Keratinocyte (primary cell): ENCODE results near the gene KMT2B. TPM values are rescaled to one million over a fixed set of nuclear protein-coding genes. Genes with fewer than 3 reads are reported as not detected.

Source experiments
- DNase-seq: peaks from one replicate; pipeline ENCODE4 v3.0.0-alpha.2; 2011; ENCODE audit warnings: low read depth, missing footprints, low spot score
- FAIRE-seq: peaks from 2 replicates; lab custom pipeline; 2011; peaks lifted over from hg19 to GRCh38; lab: Jason Lieb, UNC
- H2AFZ ChIP-seq: 2 replicates; pipeline ENCODE4 v1.6.0; 2012; ENCODE audit warnings: low read length, control low read depth, inconsistent platforms; ENCODE audit not compliant: control insufficient read depth
- H3K27ac ChIP-seq: 2 replicates; pipeline ENCODE4 v1.5.1; 2011; ENCODE audit warnings: low read length; ENCODE audit not compliant: control insufficient read depth, insufficient read depth
- H3K27me3 ChIP-seq: 3 replicates; pipeline ENCODE4 v1.6.0; 2011; ENCODE audit warnings: low read length; ENCODE audit not compliant: control insufficient read depth, insufficient read depth; ENCODE audit errors: extremely low read depth
- H3K36me3 ChIP-seq, 2 experiments: 2 replicates in 1 of 2; 3 replicates in 1 of 2; pipeline ENCODE4 v1.5.1; 2011; ENCODE audit warnings: low read length in 2 of 2, mild to moderate bottlenecking in 1 of 2; ENCODE audit not compliant: control insufficient read depth in 2 of 2, insufficient read depth in 2 of 2; ENCODE audit errors: extremely low read depth in 1 of 2
- H3K4me1 ChIP-seq: 3 replicates; pipeline ENCODE4 v1.5.1; 2011; ENCODE audit warnings: low read length; ENCODE audit not compliant: control insufficient read depth, insufficient read depth; ENCODE audit errors: extremely low read depth
- H3K4me2 ChIP-seq: 3 replicates; pipeline ENCODE4 v1.6.0; 2011; ENCODE audit warnings: low read depth, low read length; ENCODE audit not compliant: control insufficient read depth, insufficient read depth; ENCODE audit errors: extremely low read depth
- H3K4me3 ChIP-seq, 3 experiments: fragments of 200-600 bp in 1 of 3; sonication (generic) in 1 of 3; 2 replicates in 2 of 3; 3 replicates in 1 of 3; pipeline ENCODE4 v1.5.1; 2011 to 2016; ENCODE audit warnings: low read length in 3 of 3, mild to moderate bottlenecking in 3 of 3, control low read depth in 2 of 3, inconsistent platforms in 1 of 3, low read depth in 1 of 3, mixed read lengths in 1 of 3, mixed run types in 1 of 3, moderate library complexity in 1 of 3; ENCODE audit not compliant: control insufficient read depth in 2 of 3, insufficient read depth in 2 of 3; ENCODE audit errors: extremely low read depth in 1 of 3
- H3K79me2 ChIP-seq: 2 replicates; pipeline ENCODE4 v1.6.0; 2012; ENCODE audit warnings: low read length; ENCODE audit not compliant: control insufficient read depth, insufficient read depth
- H3K9ac ChIP-seq: 3 replicates; pipeline ENCODE4 v1.6.0; 2011; ENCODE audit warnings: low read length; ENCODE audit not compliant: control insufficient read depth, insufficient read depth; ENCODE audit errors: extremely low read depth
- H3K9me1 ChIP-seq: 3 replicates; pipeline ENCODE4 v1.6.0; 2011; ENCODE audit warnings: low read length; ENCODE audit not compliant: control insufficient read depth, insufficient read depth; ENCODE audit errors: extremely low read depth
- H3K9me3 ChIP-seq: 2 replicates; pipeline ENCODE4 v1.5.1; 2012; ENCODE audit warnings: low read depth, low read length; ENCODE audit not compliant: control insufficient read depth
- H4K20me1 ChIP-seq: 3 replicates; pipeline ENCODE4 v1.6.0; 2011; ENCODE audit warnings: low read length; ENCODE audit not compliant: control insufficient read depth, insufficient read depth; ENCODE audit errors: extremely low read depth
- EZH2 ChIP-seq: IDR thresholded peaks from one replicate; pipeline ENCODE4 v1.6.1; 2012; ENCODE audit warnings: inconsistent platforms, mild to moderate bottlenecking, low read length, moderate library complexity
- dilution Hi-C: fragments of 300-500 bp; cut with MboI; formaldehyde crosslinking; loops from one replicate; pipeline ENCODE4 v1.7.0; 2020; ENCODE audit warnings: low sequenced_read_pairs; ENCODE audit not compliant: extremely low pct_ligation_motif_present
- polyA plus RNA-seq, 5 experiments: library from polyadenylated mRNA; depleted of rRNA in 3 of 5; stranded (reverse) in 3 of 5; stranded (forward) in 1 of 5; unstranded in 1 of 5; fragments of >200 nt; gene quantifications; 1 replicate in 1 of 5; 2 replicates in 3 of 5; 3 replicates in 1 of 5; pipeline versions ENCODE4 v1.2.1 to v1.2.3, GENCODE V29; 2011 to 2012; ENCODE audit warnings: missing spikeins in 2 of 5, low read depth in 1 of 5, low replicate concordance in 1 of 5
- TF ChIP-seq, protein P1 (sequence below), 3 experiments: IDR thresholded peaks in 1 of 3; conservative IDR thresholded peaks in 1 of 3; optimal IDR thresholded peaks in 1 of 3; 2 replicates in 2 of 3; 3 replicates in 1 of 3; pipeline versions ENCODE3 to v1.5.1; 2011; ENCODE audit warnings: low read length in 3 of 3, mild to moderate bottlenecking in 3 of 3, moderate library complexity in 2 of 3, control low read depth in 1 of 3, inconsistent platforms in 1 of 3; ENCODE audit not compliant: insufficient read depth in 2 of 3; ENCODE audit errors: extremely low read depth in 1 of 3

Gene KMT2B
- polyA plus RNA-seq, 1 donor (not counting 4 experiments of a cell fraction or from before 2014, with no cell fraction given), result 7.7 TPM

DNA sequence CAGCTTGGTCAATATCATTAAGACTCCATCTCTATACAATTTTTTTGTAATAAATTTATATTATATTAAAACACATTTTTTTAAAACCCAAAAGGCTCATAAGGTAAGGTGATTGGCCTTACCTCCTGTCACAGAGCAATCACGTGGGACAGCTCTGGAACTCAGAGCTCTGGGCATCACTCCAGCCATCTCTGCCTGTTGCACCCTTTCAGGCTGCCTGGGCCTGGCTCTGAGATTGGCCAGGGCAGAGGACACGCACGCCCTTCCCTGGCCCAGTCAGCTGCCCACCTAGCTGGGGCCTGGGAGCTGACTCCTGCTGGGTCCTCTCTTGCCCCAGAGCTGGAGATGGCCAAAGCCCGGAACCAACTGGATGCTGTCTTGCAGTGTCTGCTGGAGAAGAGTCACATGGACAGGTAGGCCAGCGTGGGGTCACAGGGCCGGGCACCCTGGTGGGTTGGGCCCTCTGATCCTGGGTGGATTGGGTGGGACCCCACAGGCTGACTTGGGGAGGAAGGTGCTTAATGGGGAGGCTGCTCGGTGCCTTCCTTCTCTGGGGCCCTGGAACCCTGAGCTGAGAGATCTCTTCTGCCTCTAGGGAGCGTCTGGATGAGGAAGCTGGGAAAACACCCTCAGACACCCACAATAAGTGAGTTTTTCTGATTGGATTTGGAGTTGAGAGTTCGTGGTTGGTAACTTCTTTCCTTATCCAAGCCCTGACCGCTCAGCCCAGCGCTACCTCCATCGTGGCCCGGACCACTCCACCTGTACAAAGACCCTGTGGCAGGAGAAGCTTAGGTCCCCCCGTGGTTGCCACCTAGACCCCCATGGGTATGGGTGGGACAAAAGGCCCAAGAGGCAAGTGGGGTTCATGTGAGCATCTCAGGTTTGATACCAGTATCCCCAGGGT, 34.3 kb downstream of the KMT2B start:
- no peak overlapping the region for H3K4me2 ChIP-seq
- H3K9me3 ChIP-seq, result no peaks in the 10 kb centered on the region
- H3K9me1 ChIP-seq, result no peaks in the 10 kb centered on the region
- peaks cover 13 to 23% of the 10 kb centered on the region in 2 experiments for H3K36me3 ChIP-seq
- FAIRE-seq, result no peak
- H3K27ac ChIP-seq, result no peak overlapping the region
- H3K27me3 ChIP-seq, result no peaks in the 10 kb centered on the region
- no peak overlapping the region for H3K9ac ChIP-seq
- no peak for DNase-seq
- peaks cover 16% of the 10 kb centered on the region for H3K4me1 ChIP-seq
- H3K4me3 ChIP-seq, result no peak overlapping the region
- dilution Hi-C loops, result no loop called here
- H4K20me1 ChIP-seq, result no peaks in the 10 kb centered on the region
- TF ChIP-seq, protein P1, sequence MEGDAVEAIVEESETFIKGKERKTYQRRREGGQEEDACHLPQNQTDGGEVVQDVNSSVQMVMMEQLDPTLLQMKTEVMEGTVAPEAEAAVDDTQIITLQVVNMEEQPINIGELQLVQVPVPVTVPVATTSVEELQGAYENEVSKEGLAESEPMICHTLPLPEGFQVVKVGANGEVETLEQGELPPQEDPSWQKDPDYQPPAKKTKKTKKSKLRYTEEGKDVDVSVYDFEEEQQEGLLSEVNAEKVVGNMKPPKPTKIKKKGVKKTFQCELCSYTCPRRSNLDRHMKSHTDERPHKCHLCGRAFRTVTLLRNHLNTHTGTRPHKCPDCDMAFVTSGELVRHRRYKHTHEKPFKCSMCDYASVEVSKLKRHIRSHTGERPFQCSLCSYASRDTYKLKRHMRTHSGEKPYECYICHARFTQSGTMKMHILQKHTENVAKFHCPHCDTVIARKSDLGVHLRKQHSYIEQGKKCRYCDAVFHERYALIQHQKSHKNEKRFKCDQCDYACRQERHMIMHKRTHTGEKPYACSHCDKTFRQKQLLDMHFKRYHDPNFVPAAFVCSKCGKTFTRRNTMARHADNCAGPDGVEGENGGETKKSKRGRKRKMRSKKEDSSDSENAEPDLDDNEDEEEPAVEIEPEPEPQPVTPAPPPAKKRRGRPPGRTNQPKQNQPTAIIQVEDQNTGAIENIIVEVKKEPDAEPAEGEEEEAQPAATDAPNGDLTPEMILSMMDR (optimal IDR thresholded peaks at IDR 0.05 in 1 of 3, IDR thresholded peaks at IDR 0.05 in 1 of 3, conservative IDR thresholded peaks at IDR 0.05 in 1 of 3; ENCODE audit: extremely low read depth in 1 of 3, insufficient read depth in 2 of 3, low read length in 3 of 3), result no peak
- no peak for TF ChIP-seq EZH2
- H3K79me2 ChIP-seq, result peaks cover 17% of the 10 kb centered on the region
- no peak overlapping the region for H2AFZ ChIP-seq

DNA sequence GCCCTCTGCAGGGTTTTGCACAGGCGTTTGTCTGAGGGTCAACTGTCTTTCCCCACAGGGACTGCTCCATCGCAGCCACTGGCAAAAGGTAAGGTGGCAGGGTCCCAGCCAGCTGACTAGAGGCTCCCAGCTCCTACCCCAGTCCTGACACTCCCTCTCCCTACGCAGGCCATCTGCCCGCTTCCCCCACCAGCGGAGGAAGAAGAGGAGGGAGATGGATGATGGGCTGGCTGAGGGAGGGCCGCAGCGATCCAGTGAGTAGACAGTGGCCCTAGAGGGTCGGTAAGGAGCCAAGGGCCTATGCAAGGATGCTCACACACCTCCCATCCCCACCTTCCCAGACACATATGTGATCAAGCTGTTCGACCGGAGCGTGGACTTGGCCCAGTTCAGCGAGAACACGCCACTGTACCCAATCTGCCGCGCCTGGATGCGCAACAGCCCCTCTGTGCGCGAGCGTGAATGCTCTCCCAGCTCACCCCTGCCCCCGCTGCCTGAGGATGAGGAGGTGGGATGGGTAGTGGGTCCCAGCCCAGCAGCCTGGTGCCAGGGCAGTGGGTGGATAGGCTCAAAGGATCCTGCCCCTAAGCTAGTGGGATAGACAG, 35.0 kb downstream of the KMT2B start:
- Histone ChIP-seq H3K27me3 (no peaks in the 10 kb centered on the region), H3K36me3 (peaks cover 13 to 23% of the 10 kb centered on the region in 2 experiments), H4K20me1 (no peaks in the 10 kb centered on the region), H3K4me3 (no peak overlapping the region), H2AFZ (no peak overlapping the region), H3K4me1 (peaks cover 19% of the 10 kb centered on the region), H3K79me2 (peaks cover 17% of the 10 kb centered on the region), H3K4me2 (no peak overlapping the region), H3K27ac (no peak overlapping the region), H3K9me3 (no peaks in the 10 kb centered on the region), H3K9me1 (no peaks in the 10 kb centered on the region), H3K9ac (no peak overlapping the region)
- TF ChIP-seq EZH2, result no peak
- TF ChIP-seq, protein P1 (optimal IDR thresholded peaks at IDR 0.05 in 1 of 3, IDR thresholded peaks at IDR 0.05 in 1 of 3, conservative IDR thresholded peaks at IDR 0.05 in 1 of 3; ENCODE audit: extremely low read depth in 1 of 3, insufficient read depth in 2 of 3, low read length in 3 of 3), result no peak
- DNase-seq, result no peak
- no peak for FAIRE-seq
- dilution Hi-C loops, result no loop called here
